Epithelial cell of esophagus (primary cell): Measurements from ENCODE around the gene GRIK3.
"Not testable (repeated sequence)": the region's sequence is repeated elsewhere in the genome, so short reads cannot be mapped to it uniquely, and the experiment has no call there.

Source experiments
- DNase-seq: peaks from one replicate; pipeline ENCODE4 v3.0.0; 2010; ENCODE audit warnings: low read depth
- H3K4me3 ChIP-seq: 2 replicates; pipeline ENCODE4 v1.5.1; 2011; ENCODE audit warnings: mild to moderate bottlenecking, low read length, control low read depth
- TF ChIP-seq, protein P1 (sequence below): IDR thresholded peaks from 2 replicates; pipeline ENCODE4 v1.5.1; 2011; ENCODE audit warnings: low read depth, mild to moderate bottlenecking, low read length, control low read depth, inconsistent platforms; ENCODE audit not compliant: insufficient read depth; ENCODE audit errors: missing control alignments

GRIK3 gene

DNA sequence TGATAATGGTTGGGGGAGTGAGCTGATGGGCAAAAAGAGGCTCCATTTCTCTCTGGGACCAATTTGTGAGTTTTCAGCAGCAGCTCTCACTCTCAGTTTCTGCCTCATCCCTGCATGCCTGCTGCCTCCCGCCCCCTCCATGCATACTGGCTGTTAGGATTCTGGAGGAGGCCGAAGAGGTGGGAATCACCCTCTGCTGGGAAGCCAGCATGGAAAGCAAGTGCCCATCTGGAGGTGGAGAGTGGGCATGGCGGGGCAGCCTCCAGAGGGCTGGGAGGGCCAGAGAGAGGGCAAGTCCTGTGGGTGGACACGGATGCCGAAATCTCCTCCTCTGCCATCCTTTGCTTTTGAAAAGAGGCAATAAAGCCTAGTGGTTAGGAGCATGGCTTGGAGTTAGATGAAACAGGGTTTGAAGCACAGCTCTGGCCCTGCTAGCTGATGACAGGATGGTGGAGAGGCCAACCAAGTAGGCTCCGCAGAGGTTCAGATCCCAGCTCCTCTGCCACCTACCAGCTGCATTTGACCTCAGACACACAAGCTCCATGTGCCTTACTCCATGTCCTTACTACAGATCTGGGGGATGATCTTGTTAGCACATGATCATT lies 113.4 kb downstream of the GRIK3 start:
- TF ChIP-seq, protein P1, sequence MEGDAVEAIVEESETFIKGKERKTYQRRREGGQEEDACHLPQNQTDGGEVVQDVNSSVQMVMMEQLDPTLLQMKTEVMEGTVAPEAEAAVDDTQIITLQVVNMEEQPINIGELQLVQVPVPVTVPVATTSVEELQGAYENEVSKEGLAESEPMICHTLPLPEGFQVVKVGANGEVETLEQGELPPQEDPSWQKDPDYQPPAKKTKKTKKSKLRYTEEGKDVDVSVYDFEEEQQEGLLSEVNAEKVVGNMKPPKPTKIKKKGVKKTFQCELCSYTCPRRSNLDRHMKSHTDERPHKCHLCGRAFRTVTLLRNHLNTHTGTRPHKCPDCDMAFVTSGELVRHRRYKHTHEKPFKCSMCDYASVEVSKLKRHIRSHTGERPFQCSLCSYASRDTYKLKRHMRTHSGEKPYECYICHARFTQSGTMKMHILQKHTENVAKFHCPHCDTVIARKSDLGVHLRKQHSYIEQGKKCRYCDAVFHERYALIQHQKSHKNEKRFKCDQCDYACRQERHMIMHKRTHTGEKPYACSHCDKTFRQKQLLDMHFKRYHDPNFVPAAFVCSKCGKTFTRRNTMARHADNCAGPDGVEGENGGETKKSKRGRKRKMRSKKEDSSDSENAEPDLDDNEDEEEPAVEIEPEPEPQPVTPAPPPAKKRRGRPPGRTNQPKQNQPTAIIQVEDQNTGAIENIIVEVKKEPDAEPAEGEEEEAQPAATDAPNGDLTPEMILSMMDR, result no peak
- no peak overlapping the region for H3K4me3 ChIP-seq
- DNase-seq, result no peak

DNA sequence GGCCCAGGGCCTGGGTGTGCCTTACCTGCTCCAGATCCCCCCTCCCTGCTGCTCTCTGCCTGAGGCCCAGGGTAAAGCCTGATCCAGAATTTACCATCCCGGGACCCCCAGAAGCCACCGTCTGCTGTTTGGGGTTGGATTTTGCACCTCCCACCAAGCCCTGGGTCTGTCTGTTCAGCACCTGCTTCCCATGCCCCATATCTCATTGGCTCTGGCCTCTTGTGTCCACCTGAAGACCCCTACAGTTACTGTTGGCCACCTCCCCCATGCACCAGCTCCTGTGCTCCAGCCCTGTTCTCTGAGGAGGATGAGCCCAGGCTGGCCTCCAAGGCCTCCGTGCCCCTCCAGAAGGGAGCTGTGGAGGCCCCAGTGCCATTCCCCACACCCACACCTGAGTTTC lies 113.9 kb downstream of the GRIK3 start:
- no peak overlapping the region for H3K4me3 ChIP-seq
- TF ChIP-seq, protein P1, result no peak
- DNase-seq, result no peak

DNA sequence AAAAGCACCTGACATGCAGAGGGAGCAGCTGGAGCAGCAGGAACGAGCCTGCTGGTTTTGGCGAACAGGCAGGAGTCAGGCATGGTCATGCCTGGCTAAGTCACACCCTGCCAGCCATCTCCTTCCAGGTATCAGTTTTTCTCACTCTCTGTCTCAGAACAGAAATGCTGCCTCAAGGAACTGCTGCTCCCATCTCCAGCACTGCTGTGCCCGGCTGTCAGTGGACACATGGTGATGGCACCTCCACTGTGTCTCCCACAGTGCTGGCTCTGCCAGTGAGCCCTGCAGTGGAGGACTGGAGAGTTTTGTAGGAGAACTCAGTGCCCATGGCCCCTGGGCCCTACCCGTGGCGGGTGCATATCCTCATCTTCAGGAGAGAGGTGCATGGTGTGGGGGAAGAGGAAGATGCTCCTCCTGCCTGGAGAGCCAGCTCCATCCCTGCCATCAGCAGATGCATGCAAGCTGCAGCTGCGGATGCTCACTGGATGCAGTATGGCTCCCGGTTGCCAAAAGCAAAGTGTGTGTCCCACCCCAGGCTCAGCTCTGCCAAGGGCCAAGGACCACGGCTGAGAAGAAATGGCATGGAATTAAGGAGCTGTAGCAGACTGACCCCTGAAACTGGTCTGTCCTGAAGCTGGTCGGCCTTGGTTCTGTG lies 114.7 kb downstream of the GRIK3 start:
- no peak for DNase-seq
- H3K4me3 ChIP-seq, result no peak overlapping the region
- TF ChIP-seq, protein P1, result no peak

DNA sequence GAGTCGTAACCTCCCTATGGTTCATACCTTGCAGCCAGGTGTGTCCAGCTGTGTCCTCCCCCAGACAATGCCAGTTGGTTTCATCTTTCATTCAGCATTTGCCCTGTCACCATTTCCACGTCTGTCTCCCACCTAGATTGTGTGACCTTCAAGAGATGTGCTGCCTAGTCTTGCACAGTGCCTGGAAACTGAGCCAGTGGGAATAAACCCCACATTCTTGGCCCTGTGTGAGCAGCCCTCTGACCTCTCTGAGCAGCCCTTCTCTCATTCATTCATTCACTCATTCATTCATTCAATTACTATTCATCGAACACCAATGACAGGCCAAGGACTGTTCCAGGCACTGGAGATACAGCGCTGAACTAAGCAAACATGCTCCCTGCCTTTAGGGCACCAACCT lies 115.7 kb downstream of the GRIK3 start:
- no peak overlapping the region for H3K4me3 ChIP-seq
- TF ChIP-seq, protein P1, result no peak
- DNase-seq, result no peak

DNA sequence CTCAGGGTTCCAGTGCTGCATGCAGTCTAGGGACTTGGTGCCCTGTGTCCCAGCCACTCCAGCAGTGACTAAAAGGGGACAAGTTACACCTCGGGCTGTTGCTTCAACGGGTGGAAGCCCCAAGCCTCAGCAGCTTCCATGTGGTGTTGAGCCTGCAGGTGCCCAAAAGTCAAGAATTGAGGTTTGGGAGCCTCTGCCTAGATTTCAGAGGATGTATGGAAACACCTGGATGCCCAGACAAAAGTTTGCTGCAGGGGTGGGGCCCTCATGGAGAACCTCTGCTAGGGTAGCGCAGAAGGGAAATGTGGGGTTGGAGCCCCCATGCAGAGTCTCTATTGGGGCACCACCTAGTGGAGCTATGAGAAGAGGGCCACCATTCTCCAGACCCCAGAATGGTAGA lies 117.8 kb downstream of the GRIK3 start:
- not testable (repeated sequence) for DNase-seq, H3K4me3 ChIP-seq

DNA sequence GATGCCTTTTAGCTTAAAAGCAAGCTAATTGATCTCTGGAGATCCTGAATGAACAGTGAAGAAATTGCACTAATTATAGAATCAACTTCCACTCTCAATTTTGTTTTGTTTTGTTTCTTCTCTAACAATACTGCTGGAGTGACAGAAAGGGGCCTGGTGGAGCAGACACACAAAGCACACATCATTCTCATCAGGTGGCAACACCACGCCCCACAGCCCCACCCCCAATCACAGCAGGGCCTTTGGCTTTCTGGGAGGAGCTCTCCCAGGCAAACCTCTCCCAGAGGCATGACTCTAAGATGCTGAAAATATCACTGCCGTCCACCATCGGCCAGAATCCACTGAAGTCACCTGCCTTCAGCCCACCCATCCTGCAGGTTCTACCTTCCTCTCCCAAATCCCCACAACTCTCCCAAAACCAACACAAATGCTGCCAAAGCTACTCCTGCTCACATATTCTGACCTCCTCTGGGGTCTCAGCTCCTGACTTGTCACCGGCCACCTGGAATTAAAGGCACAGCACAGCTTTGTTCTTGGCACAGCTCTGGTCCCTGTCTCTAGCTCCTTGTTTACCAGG lies 120.7 kb downstream of the GRIK3 start:
- TF ChIP-seq, protein P1, result no peak
- DNase-seq, result no peak
- H3K4me3 ChIP-seq, result no peak overlapping the region

DNA sequence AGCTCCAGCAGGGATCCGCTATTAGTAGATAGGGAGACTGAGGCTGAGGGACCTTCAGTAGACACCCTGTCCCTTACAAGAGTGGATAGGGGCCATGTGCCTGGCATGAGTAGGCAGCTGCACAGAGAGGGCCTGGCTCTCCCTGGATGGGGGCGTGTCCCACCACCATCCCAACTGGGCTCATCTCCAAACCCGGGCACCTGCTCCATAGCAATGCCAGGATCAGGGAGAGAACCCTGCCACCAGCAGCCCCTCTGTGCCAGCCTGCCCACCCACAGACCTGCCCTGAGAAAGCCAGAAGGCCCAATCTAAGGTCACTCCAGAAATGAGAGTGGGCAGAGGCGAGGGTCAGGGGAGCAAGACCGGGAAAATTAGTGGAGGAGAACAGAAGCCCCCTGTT lies 121.3 kb downstream of the GRIK3 start:
- no peak overlapping the region for H3K4me3 ChIP-seq
- TF ChIP-seq, protein P1, result no peak
- DNase-seq, result no peak
